Renal cortex interstitium (tissue), 11 donors: ENCODE measurements around the gene C10orf95. TPM values are rescaled to one million over a fixed set of nuclear protein-coding genes. Genes with fewer than 3 reads are reported as not detected.
A peak's percentile ranks its signal among the peaks of the same experiment; 100 is the strongest.
"Not testable (repeated sequence)": the region's sequence is repeated elsewhere in the genome, so short reads cannot be mapped to it uniquely, and the experiment has no call there.

ENCODE experiments used
- DNase-seq, 11 donors: peaks; one replicate each; pipeline ENCODE4 v3.0.0-alpha.2; 2013; ENCODE audit warnings: low read depth in 9 of 11, low spot score in 4 of 11; ENCODE audit errors: extremely low read depth in 1 of 11
- polyA plus RNA-seq, 3 donors: library from polyadenylated mRNA; unstranded; fragments of 120-200 nt; gene quantifications; one replicate each; pipeline ENCODE4 v1.2.1, GENCODE V29; 2013; ENCODE audit not compliant: insufficient read length in 3 of 3

C10orf95 gene
- polyA plus RNA-seq, 3 donors = 0.78 to 2.3 (median 1.3) TPM

DNA sequence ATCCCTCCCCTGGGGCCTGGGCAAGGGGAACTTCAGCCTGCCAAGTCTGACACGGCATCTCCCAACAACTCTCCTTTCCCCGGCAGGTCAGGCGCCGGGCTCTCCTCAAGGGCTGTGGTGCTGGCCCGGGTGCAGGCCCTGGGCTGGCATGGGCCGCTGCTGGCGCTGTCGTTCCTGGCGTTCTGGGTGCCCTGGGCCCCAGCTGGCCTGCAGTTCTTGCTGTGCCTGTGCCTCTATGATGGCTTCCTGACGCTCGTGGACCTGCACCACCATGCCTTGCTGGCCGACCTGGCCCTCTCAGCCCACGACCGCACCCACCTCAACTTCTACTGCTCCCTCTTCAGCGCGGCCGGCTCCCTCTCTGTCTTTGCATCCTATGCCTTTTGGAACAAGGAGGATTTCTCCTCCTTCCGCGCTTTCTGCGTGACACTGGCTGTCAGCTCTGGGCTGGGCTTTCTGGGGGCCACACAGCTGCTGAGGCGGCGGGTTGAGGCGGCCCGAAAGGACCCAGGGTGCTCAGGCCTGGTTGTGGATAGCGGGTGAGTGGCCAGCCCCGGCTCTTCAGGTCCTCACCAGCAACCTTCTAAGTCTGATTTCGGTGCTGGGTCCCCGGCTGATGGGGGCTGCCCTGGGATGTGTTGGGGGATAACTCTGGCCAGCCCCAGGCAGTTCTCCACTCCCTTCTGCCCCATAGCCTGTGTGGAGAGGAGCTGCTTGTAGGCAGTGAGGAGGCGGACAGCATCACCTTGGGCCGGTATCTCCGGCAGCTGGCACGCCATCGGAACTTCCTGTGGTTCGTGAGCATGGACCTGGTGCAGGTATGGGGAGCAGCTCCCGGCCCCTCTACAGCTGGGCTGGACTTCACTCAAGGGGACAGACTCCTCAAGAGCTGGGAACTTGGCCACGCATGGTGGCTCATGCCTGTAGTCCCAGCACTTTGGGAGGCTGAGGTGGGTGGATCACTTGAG, 19.5 kb upstream of the C10orf95 start:
- DNase-seq = no peak

DNA sequence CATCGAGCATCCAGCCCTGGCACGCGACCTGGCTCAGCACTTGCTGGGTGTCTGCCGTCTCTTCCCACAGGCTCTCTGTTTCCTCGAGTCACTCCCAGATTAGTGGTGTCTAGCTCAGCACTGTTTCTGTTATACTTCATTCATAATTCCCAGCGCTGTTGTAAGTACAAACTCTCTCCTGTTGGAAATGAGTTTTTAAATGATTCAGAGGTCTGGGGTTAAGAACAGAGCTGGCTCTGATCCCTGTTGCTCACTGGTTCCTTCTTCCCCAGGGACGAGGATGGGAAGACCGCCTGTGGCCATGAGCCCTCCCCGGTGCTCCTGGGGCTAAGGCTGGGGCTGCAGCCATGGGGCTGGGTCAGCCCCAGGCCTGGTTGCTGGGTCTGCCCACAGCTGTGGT, 17.3 kb upstream of the C10orf95 start:
- no peak for DNase-seq

GRCh38 chr10:102467971-102468438, 16.7 kb upstream of the C10orf95 start:
- no peak for DNase-seq

GRCh38 chr10:102467318-102467717, 16.0 kb upstream of the C10orf95 start:
- no peak for DNase-seq

- DNase-seq = no peak
Measured at GRCh38 chr10:102465466-102465865, 14.1 kb upstream of the C10orf95 start.

- no peak for DNase-seq
Measured at GRCh38 chr10:102463983-102464382, 12.6 kb upstream of the C10orf95 start.

- no peak for DNase-seq
Measured at GRCh38 chr10:102462512-102463054, 11.2 kb upstream of the C10orf95 start.

GRCh38 chr10:102461187-102462054, 10.1 kb upstream of the C10orf95 start:
- peak; percentile 62 to 91 (median 86) for DNase-seq

DNA sequence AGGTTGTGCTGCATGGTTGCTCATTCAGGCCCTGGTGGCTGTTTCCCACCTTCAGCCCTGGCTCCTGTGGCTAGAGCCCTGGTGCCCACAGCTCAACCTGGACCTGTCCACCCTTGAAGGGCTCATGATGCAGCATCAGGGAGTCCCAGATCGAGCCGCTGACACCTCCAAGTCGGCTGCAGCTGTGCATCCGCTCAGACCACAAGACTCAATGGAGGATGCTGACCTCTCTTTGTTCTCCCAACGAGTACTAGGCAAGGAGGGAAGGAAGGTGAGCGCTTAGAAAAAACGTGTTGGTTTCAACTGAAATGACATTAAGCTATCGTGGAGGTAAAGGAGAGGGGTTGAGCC, 9.5 kb upstream of the C10orf95 start:
- peak in 1 of 11 donors; percentile 15 for DNase-seq

GRCh38 chr10:102458656-102459055, 7.3 kb upstream of the C10orf95 start:
- DNase-seq = no peak

- DNase-seq = no peak
Measured at GRCh38 chr10:102457591-102458150, 6.3 kb upstream of the C10orf95 start.

GRCh38 chr10:102455893-102456471, 4.6 kb upstream of the C10orf95 start:
- DNase-seq = no peak

- DNase-seq = not testable (repeated sequence)
Measured at GRCh38 chr10:102454662-102455487, 3.5 kb upstream of the C10orf95 start.

- DNase-seq = no peak
Measured at GRCh38 chr10:102453502-102453901, 2.2 kb upstream of the C10orf95 start.

- no peak for DNase-seq
Measured at GRCh38 chr10:102452672-102453340, 1.5 kb upstream of the C10orf95 start.

DNA sequence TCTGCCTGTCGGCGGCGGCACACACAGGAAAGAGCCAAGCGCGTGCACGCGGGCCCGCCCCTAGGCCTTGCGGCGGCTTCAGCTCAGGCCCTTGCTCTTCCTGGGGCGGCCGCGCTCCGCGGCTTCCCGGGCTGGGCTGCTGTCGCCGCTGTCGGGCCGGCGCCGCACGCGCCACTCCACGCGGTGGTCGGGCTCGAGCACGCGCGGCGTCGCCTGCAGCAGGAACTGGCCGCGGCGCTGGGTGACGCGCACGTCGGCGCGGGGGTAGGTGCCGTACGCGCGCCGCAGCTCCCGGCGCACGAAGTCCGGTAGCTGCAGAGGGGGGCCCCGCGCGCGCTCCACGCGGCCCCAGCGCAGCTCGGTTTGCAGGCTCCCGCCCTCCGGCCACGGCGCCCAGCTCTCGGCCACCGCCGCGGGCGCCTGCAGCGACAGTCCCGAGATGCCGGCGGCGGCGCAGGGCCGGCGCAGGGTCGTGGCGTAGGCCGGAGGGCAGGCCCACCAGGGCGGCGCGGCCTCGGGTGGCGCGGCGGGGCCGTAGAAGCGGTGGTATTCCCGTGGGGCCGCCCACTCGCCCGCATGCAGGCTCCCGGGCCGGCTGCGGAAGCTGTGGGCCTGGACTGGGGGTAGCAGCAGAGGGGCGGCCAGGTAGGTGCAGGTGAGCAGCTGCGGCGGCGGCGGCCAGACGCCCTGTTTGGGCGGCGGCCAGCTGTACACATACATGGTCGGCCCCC, 804 bp downstream of the C10orf95 start:
- DNase-seq = peak in 9 of 11 donors; percentile 76 to 81 (median 79)

DNA sequence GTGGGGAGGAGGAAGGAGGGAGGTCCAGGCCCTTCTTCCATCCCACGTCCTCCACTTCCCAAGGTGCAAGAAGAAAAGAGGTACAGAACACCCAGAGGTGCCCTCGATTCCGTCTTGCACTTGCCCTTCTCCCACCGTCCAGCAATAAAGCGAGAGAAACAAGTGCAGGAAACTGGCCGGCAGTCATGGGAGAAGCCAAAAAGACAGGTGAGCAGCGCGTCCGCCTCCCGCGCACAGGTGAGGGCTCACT, 1.3 kb downstream of the C10orf95 start:
- DNase-seq = no peak
